GM18498 (cell line): ENCODE results near the gene OR2T2.
A peak's percentile ranks its signal among the peaks of the same experiment; 100 is the strongest.
"Not testable (repeated sequence)": the region's sequence is repeated elsewhere in the genome, so short reads cannot be mapped to it uniquely, and the experiment has no call there.

Source experiments
- ATAC-seq: cut with Tn5 transposase; IDR thresholded peaks from one replicate; pipeline ENCODE4 v1.9.1; 2021; ENCODE audit warnings: mild to moderate bottlenecking, moderate library complexity; ENCODE audit not compliant: unreplicated experiment

The OR2T2 gene

GRCh38 chr1:248445399-248445798 lies at the start of gene OR2T2:
Gene OR2T2, plus strand, starts transcription at chr1:248445637. Its CDS starts 7,161 bp downstream, at chr1:248452798.
- not testable (repeated sequence) for ATAC-seq

- no peak for ATAC-seq
These were observed 42.7 kb upstream of the OR2T2 start, which contains the start of gene OR2T1 for GRCh38 chr1:248402748-248403147. Gene OR2T1, plus strand, starts transcription at chr1:248403048. Its CDS starts 3,100 bp downstream, at chr1:248406148.

GRCh38 chr1:248404024-248404423 lies 41.4 kb upstream of the OR2T2 start:
- no peak for ATAC-seq

- peak; percentile 55 for ATAC-seq
These were observed 38.4 kb upstream of the OR2T2 start for GRCh38 chr1:248406721-248407692.

GRCh38 chr1:248416226-248416625 lies 29.2 kb upstream of the OR2T2 start:
- ATAC-seq, result no peak

- ATAC-seq, result no peak
These were observed 27.6 kb upstream of the OR2T2 start for GRCh38 chr1:248417854-248418253.

- no peak for ATAC-seq
These were observed 24.1 kb upstream of the OR2T2 start for GRCh38 chr1:248421384-248421783.

- ATAC-seq, result peak; percentile 64
These were observed 17.8 kb upstream of the OR2T2 start for GRCh38 chr1:248427526-248428191.

GRCh38 chr1:248428192-248428533 lies 17.3 kb upstream of the OR2T2 start:
- ATAC-seq, result peak; percentile 99

GRCh38 chr1:248431683-248432082 lies 13.8 kb upstream of the OR2T2 start:
- ATAC-seq, result not testable (repeated sequence)

GRCh38 chr1:248432201-248432600 lies 13.2 kb upstream of the OR2T2 start:
- ATAC-seq, result not testable (repeated sequence)

- not testable (repeated sequence) for ATAC-seq
These were observed 11.5 kb upstream of the OR2T2 start for GRCh38 chr1:248433811-248434415.

- ATAC-seq, result not testable (repeated sequence)
These were observed 10.5 kb upstream of the OR2T2 start for GRCh38 chr1:248434913-248435312.

- peak; percentile 81 for ATAC-seq
These were observed 9.1 kb upstream of the OR2T2 start for GRCh38 chr1:248436303-248436702.

- ATAC-seq, result not testable (repeated sequence)
These were observed 6.8 kb upstream of the OR2T2 start for GRCh38 chr1:248438668-248439067.

- peak; percentile 35 for ATAC-seq
These were observed 6.2 kb upstream of the OR2T2 start for GRCh38 chr1:248439283-248439682.

GRCh38 chr1:248442500-248443277 lies 2.7 kb upstream of the OR2T2 start:
- ATAC-seq, result not testable (repeated sequence)

GRCh38 chr1:248444603-248445002 lies 834 bp upstream of the OR2T2 start:
- not testable (repeated sequence) for ATAC-seq

- ATAC-seq, result peak; percentile 55
These were observed 3.1 kb downstream of the OR2T2 start for GRCh38 chr1:248448409-248449074.
